HepG2 (cell line): ENCODE results near the gene CTSA. TPM values are rescaled to one million over a fixed set of nuclear protein-coding genes. Genes with fewer than 3 reads are reported as not detected.

Source experiments
- ATAC-seq: fragments of 200-7000 bp; cut with Tn5 transposase; 3 replicates; pipeline ENCODE4 v1.9.1; 2020; ENCODE audit warnings: mild to moderate bottlenecking, moderate library complexity
- BruUV-seq: library from RNA; stranded (reverse); fragments of 400-500 nt; replicated peaks from 2 replicates; lab custom pipeline; 2021; lab: Mats Ljungman, UMichigan
- CTCF ChIA-PET: fragments of 300-600 bp; formaldehyde crosslinking; extraction: SDS; loops from one replicate; lab custom pipeline; 2021; ENCODE audit warnings: low total read pairs, inconsistent platforms, low intra/inter-chr PET ratio; lab: Yijun Ruan, JAX
- POLR2A ChIA-PET: fragments of 350-600 bp; sonication (Branson Sonifier 250); formaldehyde crosslinking; loops from one replicate; lab custom pipeline; 2020; ENCODE audit warnings: antibody characterized with exemption, inconsistent platforms; lab: Yijun Ruan, JAX
- DNase-seq: peaks from one replicate; pipeline ENCODE4 v3.0.0-alpha.2; 2015; ENCODE audit warnings: low spot score
- FAIRE-seq: peaks from 3 replicates; lab custom pipeline; 2011; peaks lifted over from hg19 to GRCh38; lab: Jason Lieb, UNC
- H2AFZ ChIP-seq: one replicate; pipeline ENCODE4 v1.6.1; 2011; ENCODE audit warnings: low read length, inconsistent platforms
- H3K27ac ChIP-seq: fragments of 300-600 bp; 3 replicates; pipeline ENCODE4 v1.8.0; 2011; ENCODE audit warnings: mixed run types, mild to moderate bottlenecking, mixed read lengths, low read length, inconsistent platforms; ENCODE audit not compliant: insufficient read depth; ENCODE audit errors: extremely low read length
- H3K27me3 ChIP-seq, 2 experiments: fragments of 200-600 bp in 1 of 2; 2 replicates in 1 of 2; 3 replicates in 1 of 2; pipeline versions ENCODE4 v1.6.0 to v1.8.0; 2011; ENCODE audit warnings: low read length in 2 of 2, mild to moderate bottlenecking in 2 of 2, moderate library complexity in 2 of 2, inconsistent platforms in 1 of 2; ENCODE audit not compliant: insufficient read depth in 2 of 2, control insufficient read depth in 1 of 2
- H3K36me3 ChIP-seq, 2 experiments: fragments of 200-600 bp in 1 of 2; replicated peaks in 1 of 2; 2 replicates in 1 of 2; 3 replicates in 1 of 2; pipeline versions ENCODE4 v1.5.1 to v1.8.0; 2011; ENCODE audit warnings: low read length in 2 of 2, inconsistent platforms in 1 of 2; ENCODE audit not compliant: insufficient read depth in 2 of 2, control insufficient read depth in 1 of 2
- H3K4me1 ChIP-seq: 2 replicates; pipeline ENCODE4 v1.5.1; 2012; ENCODE audit warnings: low read length, inconsistent platforms; ENCODE audit not compliant: insufficient read depth
- H3K4me2 ChIP-seq: 2 replicates; pipeline ENCODE4 v1.6.0; 2011; ENCODE audit warnings: low read depth, low read length, inconsistent platforms
- H3K4me3 ChIP-seq, 3 experiments: fragments of 200-600 bp in 1 of 3; sonication (generic), shearing (Covaris generic) in 1 of 3; replicated peaks in 1 of 3; 2 replicates each; pipeline ENCODE4 v1.5.1; 2011 to 2016; ENCODE audit warnings: low read length in 3 of 3, inconsistent platforms in 2 of 3, low read depth in 2 of 3, mild to moderate bottlenecking in 2 of 3, control low read depth in 1 of 3, mixed read lengths in 1 of 3; ENCODE audit not compliant: insufficient read depth in 1 of 3
- H3K79me2 ChIP-seq: one replicate; pipeline ENCODE4 v1.6.1; 2011; ENCODE audit warnings: low read length, inconsistent platforms; ENCODE audit not compliant: insufficient read depth
- H3K9ac ChIP-seq: 2 replicates; pipeline ENCODE4 v1.6.0; 2011; ENCODE audit warnings: mild to moderate bottlenecking, low read depth, low read length, inconsistent platforms; ENCODE audit not compliant: insufficient read depth
- H3K9me3 ChIP-seq: 2 replicates; pipeline ENCODE4 v1.5.1; 2012; ENCODE audit warnings: mild to moderate bottlenecking, low read length
- H4K20me1 ChIP-seq: 2 replicates; pipeline ENCODE4 v1.6.0; 2011; ENCODE audit warnings: inconsistent platforms, mild to moderate bottlenecking, low read length, moderate library complexity; ENCODE audit not compliant: insufficient read depth
- ARID4A ChIP-seq: sonication (generic); formaldehyde crosslinking; IDR thresholded peaks from 2 replicates; pipeline ENCODE4 v1.5.0; 2020; ENCODE audit warnings: mild to moderate bottlenecking, missing genetic modification reagents, borderline replicate concordance
- FOSL2 ChIP-seq: sonication (generic); formaldehyde crosslinking; IDR thresholded peaks from 2 replicates; pipeline ENCODE4 v1.4.0; 2020; ENCODE audit warnings: missing genetic modification reagents
- GPN1 ChIP-seq: sonication (generic); formaldehyde crosslinking; IDR thresholded peaks from 2 replicates; pipeline ENCODE4 v1.5.1; 2020; ENCODE audit warnings: missing genetic modification reagents, borderline replicate concordance
- HES4 ChIP-seq: sonication (generic); formaldehyde crosslinking; IDR thresholded peaks from 2 replicates; pipeline ENCODE4 v1.9.0; 2021; ENCODE audit warnings: mild to moderate bottlenecking, missing genetic modification reagents, borderline replicate concordance
- HNRNPLL ChIP-seq: fragments of 200-400 bp; formaldehyde crosslinking; IDR thresholded peaks from 2 replicates; pipeline ENCODE4 v1.6.1; 2017; ENCODE audit warnings: mild to moderate bottlenecking, low read depth, low read length; ENCODE audit not compliant: poor library complexity, severe bottlenecking
- HOXA3 ChIP-seq: sonication (generic); formaldehyde crosslinking; IDR thresholded peaks from 2 replicates; pipeline ENCODE4 v1.5.0; 2020; ENCODE audit warnings: missing genetic modification reagents
- POGK ChIP-seq: sonication (generic); formaldehyde crosslinking; conservative IDR thresholded peaks from 2 replicates; pipeline ENCODE4 v1.8.0; 2022; ENCODE audit warnings: mild to moderate bottlenecking, moderate library complexity, missing genetic modification reagents
- THYN1 ChIP-seq: sonication (generic); formaldehyde crosslinking; IDR thresholded peaks from 2 replicates; pipeline ENCODE4 v1.8.1; 2023; ENCODE audit warnings: low read depth, mild to moderate bottlenecking, moderate library complexity, missing genetic modification reagents, borderline replicate concordance
- ZBTB14 ChIP-seq: sonication (generic); formaldehyde crosslinking; IDR thresholded peaks from 2 replicates; pipeline ENCODE4 v1.4.0; 2020; ENCODE audit warnings: missing genetic modification reagents
- ZNF784 ChIP-seq: sonication (generic); formaldehyde crosslinking; IDR thresholded peaks from 2 replicates; pipeline ENCODE4 v1.5.1; 2020; ENCODE audit warnings: missing genetic modification reagents, mild to moderate bottlenecking, borderline replicate concordance
- WGBS: methylation state at CpG from one replicate; pipeline ENCODE4 v1.1.6; 2017; ENCODE audit warnings: low lambda C conversion rate; 5-methylcytosine and 5-hydroxymethylcytosine counted together
- in situ Hi-C: cut with HindIII; loops from 2 replicates; pipeline ENCODE4 v1.10.0; 2017; ENCODE audit warnings: low pct_unique_long_range_greater_than_20kb; ENCODE audit not compliant: extremely low pct_ligation_motif_present
- intact Hi-C: fragments of 100-400 bp; cut with micrococcal nuclease; formaldehyde crosslinking; loops from one replicate; pipeline ENCODE4 v1.10.0; 2022; ENCODE audit not compliant: unreplicated experiment
- polyA plus RNA-seq, 8 experiments: library from polyadenylated mRNA; depleted of rRNA in 3 of 8; stranded (reverse) in 7 of 8; unstranded in 1 of 8; fragments of >200 nt; fragmentation: Illumina TruSeq in 4 of 8; extraction: Trizol in 4 of 8; gene quantifications; 2 replicates each; pipeline versions ENCODE4 v1.2.1 to v1.2.3, GENCODE V29; 2011 to 2016; ENCODE audit warnings: low read depth in 4 of 8, missing spikeins in 1 of 8, mixed read lengths in 1 of 8; ENCODE audit not compliant: insufficient read depth in 1 of 8
- total RNA-seq, 5 experiments: library from RNA; depleted of rRNA; stranded (reverse); fragments of >200 nt; fragmentation: Illumina TruSeq; extraction: Trizol; gene quantifications; 2 replicates each; pipeline ENCODE4 v1.2.3, GENCODE V29; 2016; ENCODE audit warnings: low read depth in 1 of 5

The CTSA gene
- total and polyA plus RNA-seq, 2 of the 13 experiments (the other 11 are each of a cell fraction or from before 2014, with no cell fraction given), result 202 to 231 TPM

- TF ChIP-seq HNRNPLL, result no peak
Measured at GRCh38 chr20:45909817-45910669, 18.9 kb downstream of the CTSA start (continued).

GRCh38 chr20:45910670-45911485 is 19.7 kb downstream of the CTSA start:
- H3K79me2 ChIP-seq, result no peaks in the 10 kb centered on the region
- no peak overlapping the region for H3K27ac ChIP-seq
- no peak overlapping the region for H3K9ac ChIP-seq
- peaks cover 56% of the 10 kb centered on the region for H3K4me1 ChIP-seq
- no peaks in the 10 kb centered on the region for H3K36me3 ChIP-seq
- H2AFZ ChIP-seq, result no peak overlapping the region
- intact Hi-C loops, result no loop called here
- DNase-seq (no peak), FAIRE-seq (no peak), ATAC-seq (no peak)
- no peaks in the 10 kb centered on the region for H3K9me3 ChIP-seq
- WGBS, result 79% methylated on average over 43 of the region's 43 CpGs
- no TSS peak for BruUV-seq
- H3K4me3 ChIP-seq, result peak overlapping the region in 1 of 3 experiments; percentile 66; a peak in 1 of 6 replicates
- in situ Hi-C loops, result no loop called here
- ChIA-PET POLR2A (interaction anchor here (0.9 to 8.8 kb wide), 12 partner anchors 9 to 60 kb away, joined by 3 to 164 read pairs (median 18); partner anchors contain the start of genes ACOT8, CTSA, NEURL2 and PCIF1), CTCF (no interaction called here)
- no peaks in the 10 kb centered on the region for H4K20me1 ChIP-seq
- peaks cover 0 to under 1% of the 10 kb centered on the region in 2 experiments; a peak in 2 of 5 replicates for H3K27me3 ChIP-seq
- peak overlapping the region; percentile 90 for H3K4me2 ChIP-seq
- TF ChIP-seq ZNF784 (CRISPR knock-in tag) (0 out of 2 replicates have a peak, but pooled peaks have one; percentile 55), POGK (CRISPR knock-in tag) (no peak), THYN1 (CRISPR knock-in tag) (no peak), GPN1 (no peak), ARID4A (peak; percentile 15; the same call in 1 of the 2 replicates), HOXA3 (CRISPR knock-in tag) (0 out of 2 replicates have a peak, but pooled peaks have one; percentile 10), ZBTB14 (CRISPR knock-in tag) (no peak), HES4 (no peak), FOSL2 (CRISPR knock-in tag) (0 out of 2 replicates have a peak, but pooled peaks have one; percentile 17)
